Stimulated activated CD8-positive, alpha-beta memory T cell treated with anti-CD3 and anti-CD28 coated beads, Interleukin-4, amount 100 ng/mL, for 1 hour (primary cell): ENCODE data around the gene CHTOP.

Source experiments
- DNase-seq, 2 donors: peaks; one replicate each; pipeline ENCODE4 v3.0.0-alpha.2; 2020; ENCODE audit warnings: low read depth in 2 of 2, low spot score in 1 of 2

Gene CHTOP

DNA sequence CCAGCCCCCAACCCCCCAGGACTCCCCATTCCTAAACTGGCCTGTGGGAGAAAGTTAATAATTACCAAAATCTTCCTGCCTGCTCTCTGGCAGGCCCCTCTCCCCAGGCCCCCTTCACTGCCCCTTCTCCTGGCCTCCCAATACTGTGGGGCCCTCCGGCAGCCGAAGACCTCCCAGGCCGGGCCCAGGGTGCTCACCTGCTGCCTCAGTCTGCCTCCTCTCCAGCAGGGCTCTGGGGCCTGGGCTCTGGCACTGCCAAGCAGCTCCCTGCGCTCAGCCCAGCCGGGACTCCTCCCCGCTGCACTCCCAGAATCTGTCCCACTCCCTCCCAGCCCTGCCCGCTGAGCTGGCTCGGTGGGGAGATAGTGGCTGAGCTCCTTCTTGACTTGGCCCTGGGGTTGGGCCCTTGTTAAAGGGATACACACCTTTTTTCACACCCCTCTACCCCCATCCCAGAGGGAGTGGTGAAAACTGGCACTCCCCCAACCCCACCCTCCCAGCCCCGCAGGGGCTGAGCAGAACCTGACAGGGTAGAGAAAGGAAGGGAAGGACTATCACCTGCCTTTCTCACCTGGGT lies 21.0 kb upstream of the CHTOP start, which contains the start of gene S100A16:
Gene S100A16 (minus strand): TSS at position 383 of the 577 bp plus-strand sequence. CDS start 4,986 bp downstream, outside the sequence.
- DNase-seq: no peak

- no peak for DNase-seq
These were observed 20.5 kb upstream of the CHTOP start for GRCh38 chr1:153613406-153613805.

DNA sequence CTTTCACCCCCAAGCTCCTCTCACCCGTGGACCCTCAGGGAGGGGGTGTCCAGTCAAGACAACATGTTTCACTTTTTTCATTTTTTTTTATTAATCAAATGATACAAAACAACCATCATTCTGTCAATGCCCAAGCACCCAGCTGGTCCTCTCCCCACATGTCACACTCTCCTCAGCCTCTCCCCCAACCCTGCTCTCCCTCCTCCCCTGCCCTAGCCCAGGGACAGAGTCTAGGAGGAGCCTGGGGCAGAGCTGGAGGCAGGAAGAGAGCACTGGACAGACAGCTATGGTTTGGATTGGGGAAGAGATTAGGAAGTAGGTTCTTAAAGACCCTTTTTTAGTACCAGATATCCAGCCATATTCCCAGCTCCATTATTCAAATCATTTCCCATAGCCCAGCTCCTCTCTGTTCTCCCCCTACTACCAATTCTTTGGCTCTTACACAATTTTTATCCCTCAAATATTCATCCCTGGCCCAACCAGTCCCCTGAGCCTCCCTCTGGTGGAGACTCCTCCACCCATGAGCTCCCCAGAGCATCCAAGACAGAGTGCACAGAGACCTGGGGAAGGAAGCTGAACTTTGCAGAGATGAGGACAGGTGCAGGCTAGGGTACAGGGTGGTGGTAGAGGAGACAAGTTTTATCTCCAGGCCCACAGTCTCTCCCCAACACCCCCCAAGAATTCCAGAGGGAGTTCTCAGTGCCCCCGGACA lies 19.5 kb upstream of the CHTOP start:
- DNase-seq: no peak

- no peak for DNase-seq
These were observed 19.0 kb upstream of the CHTOP start for GRCh38 chr1:153614906-153615305.

- DNase-seq: no peak
These were observed 18.5 kb upstream of the CHTOP start for GRCh38 chr1:153615406-153615805.

- no peak for DNase-seq
These were observed 17.5 kb upstream of the CHTOP start, which contains the start of gene S100A14 for GRCh38 chr1:153616144-153616916. Gene S100A14 (minus strand): TSS chr1:153616325. CDS start chr1:153615858, 467 bp downstream.

DNA sequence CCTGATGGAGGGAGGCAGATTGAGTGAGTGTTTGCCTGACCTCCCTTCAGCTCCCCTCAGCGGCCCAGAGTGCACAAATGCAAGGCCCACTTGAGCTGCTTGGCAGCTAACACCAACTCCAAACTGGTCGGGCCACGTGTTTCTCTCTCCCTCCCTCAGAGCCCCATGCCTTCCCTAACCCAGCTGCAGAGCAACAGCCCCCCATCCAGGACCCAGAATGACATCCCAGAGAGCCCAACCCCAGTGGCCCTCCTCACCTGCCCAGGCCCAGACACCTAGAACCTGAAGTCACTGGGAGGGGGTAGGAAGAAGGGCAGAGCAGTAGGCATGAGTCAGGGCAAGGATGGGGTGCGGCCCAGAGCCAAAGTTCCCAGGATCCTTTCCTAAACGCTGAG lies 17.0 kb upstream of the CHTOP start:
- DNase-seq: no peak

DNA sequence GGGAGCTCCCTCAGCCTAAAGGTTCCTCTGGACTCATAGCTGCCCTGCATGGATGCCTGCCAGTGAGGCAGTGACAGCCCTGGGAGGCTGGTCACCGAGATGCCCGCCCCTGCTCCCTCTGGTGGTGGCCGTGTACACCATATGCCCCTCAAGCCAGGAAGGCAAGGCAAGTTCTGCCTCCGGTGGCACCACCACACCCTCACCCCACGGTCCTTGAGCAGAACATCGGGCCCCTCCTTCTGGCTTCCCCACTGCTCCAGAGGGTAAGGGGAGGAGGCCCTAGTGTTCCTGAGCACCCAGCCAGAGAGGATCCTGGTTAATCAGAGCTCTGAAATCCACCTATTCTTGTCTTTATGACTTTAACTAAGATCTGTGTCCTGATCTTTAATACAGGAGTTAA lies 16.2 kb upstream of the CHTOP start:
- peak in 1 of 2 donors; percentile 36 for DNase-seq

DNA sequence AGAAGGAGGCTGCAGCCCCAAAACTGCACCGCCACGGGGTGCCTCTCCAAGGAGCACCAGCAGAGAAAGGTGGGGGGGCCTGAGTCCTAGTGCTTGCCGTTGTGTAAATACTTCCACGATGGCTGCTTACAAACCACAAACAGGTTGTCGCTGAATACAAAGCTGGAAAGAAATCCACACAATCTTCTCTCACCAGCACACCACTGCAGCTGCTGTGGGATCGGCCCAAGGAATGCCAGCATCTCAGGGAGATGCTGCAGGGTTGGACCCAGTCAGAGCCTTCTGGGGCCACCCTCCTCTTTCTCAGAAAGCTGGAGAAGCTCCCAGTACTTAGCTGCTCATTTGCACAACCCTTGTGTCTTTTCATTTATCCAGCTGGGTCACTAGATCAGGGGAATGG lies 14.7 kb upstream of the CHTOP start:
- DNase-seq: no peak

DNA sequence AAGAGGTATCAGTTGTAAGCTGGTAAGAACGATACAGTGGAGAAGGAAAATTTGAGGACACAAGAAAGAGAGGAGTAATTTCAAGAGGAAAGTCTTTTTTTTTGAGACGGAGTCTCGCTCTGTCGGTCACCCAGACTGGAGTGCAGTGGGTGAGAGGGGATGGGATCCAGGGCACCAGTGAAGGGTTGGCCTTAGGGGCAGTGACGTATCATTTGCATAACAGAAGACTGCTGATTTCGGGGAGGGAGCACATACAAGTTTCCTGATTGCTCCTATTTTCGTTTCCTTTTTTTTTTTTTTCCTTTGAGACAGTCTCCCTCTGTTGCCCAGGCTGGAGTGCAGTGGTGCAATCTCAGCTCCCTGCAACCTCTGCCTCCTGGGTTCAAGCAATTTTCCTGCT lies 10.8 kb upstream of the CHTOP start:
- DNase-seq: no peak

DNA sequence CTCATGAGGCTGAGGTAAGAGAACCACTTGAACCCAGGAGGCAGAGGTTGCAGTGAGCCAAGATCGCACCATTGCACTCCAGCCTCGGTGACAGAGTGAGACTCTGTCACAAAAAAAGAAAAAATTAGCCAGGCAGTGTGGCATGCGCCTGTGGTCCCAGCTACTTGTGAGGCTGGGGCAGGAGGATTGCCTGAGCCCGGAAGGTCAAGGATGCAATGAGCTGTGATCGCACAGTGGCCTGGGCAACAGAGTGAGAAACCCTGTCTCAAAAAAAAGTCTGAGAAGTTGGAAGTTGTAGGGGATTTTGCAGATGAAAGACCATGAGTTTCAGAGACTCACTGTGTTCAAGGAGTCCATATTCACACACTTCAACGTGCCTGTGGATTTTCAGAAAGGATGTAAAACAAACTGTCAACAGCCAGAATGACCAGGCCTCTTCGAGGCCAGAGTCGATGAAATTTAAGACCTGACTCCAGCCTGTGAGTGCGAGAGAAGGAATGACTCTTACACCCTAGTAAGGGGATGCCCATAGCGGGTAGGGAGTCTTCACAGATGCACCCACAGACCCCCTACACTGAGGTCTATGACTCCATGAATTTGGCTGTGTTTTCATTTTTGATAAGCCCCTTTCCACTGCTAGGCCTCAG lies 8.8 kb upstream of the CHTOP start:
- no peak for DNase-seq

GRCh38 chr1:153626477-153626903 lies 7.4 kb upstream of the CHTOP start:
- no peak for DNase-seq

GRCh38 chr1:153626904-153627714 lies 6.8 kb upstream of the CHTOP start, which contains the start of gene S100A13:
Gene S100A13 (minus strand): TSS chr1:153627505. CDS start chr1:153626472, 1,033 bp downstream.
- no peak for DNase-seq

DNA sequence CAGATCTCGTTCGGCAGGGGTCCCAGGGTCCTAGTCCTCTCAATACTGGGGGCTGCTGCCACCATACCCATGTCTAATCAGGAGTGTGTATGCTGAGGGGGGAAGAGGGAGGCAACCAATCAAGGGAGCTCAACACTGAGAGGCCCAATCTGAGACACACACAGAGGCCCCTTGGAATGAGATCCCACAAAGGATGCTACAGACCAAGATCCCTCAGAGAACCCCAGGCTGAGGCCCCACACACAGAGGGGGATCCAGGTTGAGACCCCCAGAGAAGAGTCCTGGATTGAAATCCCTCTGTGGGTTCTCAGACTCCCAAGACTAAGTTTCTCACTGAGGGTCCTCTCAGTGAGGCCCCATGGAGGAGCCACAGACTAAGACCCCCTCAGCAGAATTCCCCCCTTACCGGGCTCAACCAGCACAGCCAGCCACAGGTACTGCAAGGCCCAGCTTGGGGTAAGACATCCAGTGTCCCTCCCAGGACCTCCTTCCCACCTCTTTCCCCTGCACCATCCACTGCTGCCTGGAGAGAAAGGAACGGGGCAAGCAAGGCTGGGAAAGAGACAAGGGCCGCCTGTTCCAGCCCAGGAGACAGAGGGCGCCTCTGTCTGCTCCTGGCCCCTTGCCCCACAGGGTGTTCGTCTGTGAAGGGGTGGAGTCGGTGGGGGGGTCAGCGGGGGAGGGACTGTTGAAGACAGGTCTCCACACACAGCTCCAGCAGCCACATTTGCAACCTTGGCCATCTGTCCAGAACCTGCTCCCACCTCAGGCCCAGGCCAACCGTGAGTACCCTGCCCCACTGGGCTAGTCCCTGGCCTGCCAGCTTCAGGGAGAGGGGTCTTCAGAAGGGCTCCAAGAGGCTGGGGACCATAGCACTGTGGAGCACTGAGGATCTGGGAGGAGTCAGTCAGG lies 5.9 kb upstream of the CHTOP start, which contains the start of gene S100A1:
Gene S100A1 (plus strand): TSS at position 720 of the 912 bp plus-strand sequence. CDS start 2,088 bp downstream, outside the sequence.
- DNase-seq: no peak

GRCh38 chr1:153628638-153629342 lies 5.1 kb upstream of the CHTOP start:
- DNase-seq: no peak

DNA sequence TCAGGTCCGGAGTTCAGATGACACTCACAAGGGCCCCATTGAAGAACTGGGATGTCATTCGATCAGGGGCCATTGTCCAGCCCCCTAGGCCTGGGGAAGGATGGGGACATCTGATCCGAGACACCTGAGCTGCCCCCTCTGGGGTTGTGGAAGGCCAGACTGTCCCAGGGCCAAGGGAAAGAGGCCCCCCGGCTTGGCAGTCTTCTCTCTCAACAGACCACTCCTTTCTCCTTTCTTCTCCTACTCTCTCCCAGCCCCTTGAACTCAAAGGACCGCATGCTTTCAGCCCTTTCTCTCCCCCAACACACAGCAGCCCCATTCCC lies 4.6 kb upstream of the CHTOP start:
- DNase-seq: no peak

DNA sequence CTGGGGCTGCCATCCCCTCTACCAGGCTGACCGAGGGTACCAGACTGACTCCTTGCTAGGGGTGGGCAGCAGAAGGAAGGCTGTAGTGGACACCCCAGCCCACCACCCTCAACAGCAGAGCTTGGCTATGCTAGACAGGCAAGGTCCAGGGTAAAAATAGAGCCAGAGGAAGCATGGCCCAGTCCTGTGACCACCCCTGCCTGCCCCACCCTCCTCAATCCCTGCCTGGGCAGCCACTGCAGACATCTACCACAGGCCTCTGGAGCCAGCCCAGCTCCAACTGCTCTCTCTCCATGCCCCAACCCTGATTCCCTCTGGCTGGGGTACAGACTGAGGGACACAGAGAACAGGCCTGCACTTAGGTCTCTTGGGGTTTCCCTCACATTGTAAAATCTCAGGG lies 3.9 kb upstream of the CHTOP start:
- DNase-seq: no peak

GRCh38 chr1:153630384-153630783 lies 3.5 kb upstream of the CHTOP start:
- DNase-seq: no peak
